ENCODE results near the gene GPR35. TPM values are rescaled to one million over a fixed set of nuclear protein-coding genes. Genes with fewer than 3 reads are reported as not detected.

Gene GPR35
- total and polyA plus RNA-seq, 2 of the 13 experiments (the other 11 are each of a cell fraction or from before 2014, with no cell fraction given) = 27.1 to 44.2 TPM

DNA sequence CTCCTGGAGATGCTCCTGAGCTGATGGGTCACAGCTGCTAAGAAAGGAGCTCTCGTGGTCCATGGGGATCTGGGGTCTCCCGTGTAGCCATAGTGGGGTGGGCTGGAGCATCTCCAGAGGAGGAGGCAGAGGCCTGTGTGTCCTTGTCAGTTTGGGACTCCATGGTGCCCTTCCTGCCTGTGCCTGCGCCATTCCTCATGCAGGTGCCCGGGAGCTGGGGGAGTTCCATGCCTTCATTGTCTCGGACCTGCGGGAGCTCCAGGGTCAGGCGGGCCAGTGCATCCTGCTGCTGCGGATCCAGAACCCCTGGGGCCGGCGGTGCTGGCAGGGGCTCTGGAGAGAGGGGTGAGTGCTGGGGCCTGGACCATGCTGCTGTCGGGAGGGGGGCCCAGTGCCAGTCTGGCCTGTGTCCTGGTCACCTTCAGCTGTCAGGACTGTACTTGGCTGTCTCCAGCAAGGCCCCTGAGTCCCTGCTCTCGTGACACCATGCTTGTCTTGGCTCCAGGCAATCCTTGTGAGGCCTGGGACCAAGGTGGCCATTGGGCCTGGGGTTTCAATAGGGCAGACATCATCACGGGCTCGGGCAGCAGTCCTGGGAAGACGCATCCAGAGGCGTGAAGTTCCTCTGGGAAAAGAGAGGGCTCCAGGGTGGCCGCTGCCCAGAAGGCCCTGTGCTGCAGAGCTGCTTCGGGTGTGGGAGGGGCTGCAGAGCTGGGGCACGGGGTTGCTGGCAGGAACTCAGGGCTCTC lies 31.4 kb upstream of the GPR35 start:
- ChIA-PET POLR2A (interaction anchor here (0.7 to 1.1 kb wide), 2 partner anchors 10 to 12 kb away, joined by 3 to 4 read pairs; no protein-coding TSS in a partner anchor), CTCF (ENCODE audit: low intra/inter-chr PET ratio, low total read pairs) (no interaction called here)
- no peak overlapping the region for H2AFZ ChIP-seq (ENCODE audit: low read length)
- no peak overlapping the region for H3K27ac ChIP-seq (ENCODE audit: extremely low read length, insufficient read depth, low read length)
- H3K4me3 ChIP-seq (replicated peaks in 1 of 3; ENCODE audit: insufficient read depth in 1 of 3, low read depth in 2 of 3, low read length in 3 of 3) = no peak overlapping the region
- ATAC-seq = no peak
- no peak for FAIRE-seq
- intact Hi-C loops (cut with micrococcal nuclease; ENCODE audit: unreplicated experiment) = no loop called here
- H3K27me3 ChIP-seq (ENCODE audit: control insufficient read depth in 1 of 2, insufficient read depth in 2 of 2, low read length in 2 of 2) = no peaks in the 10 kb centered on the region
- H3K9me3 ChIP-seq (ENCODE audit: low read length) = no peaks in the 10 kb centered on the region
- no peak overlapping the region for H3K4me2 ChIP-seq (ENCODE audit: low read depth, low read length)
- no TSS peak for BruUV-seq (replicated peaks)
- H3K79me2 ChIP-seq (ENCODE audit: insufficient read depth, low read length) = peaks cover 13% of the 10 kb centered on the region
- DNase-seq (ENCODE audit: low spot score) = no peak
- 98% methylated on average over 10 of the region's 19 CpGs for WGBS (ENCODE audit: low lambda C conversion rate)
- H3K9ac ChIP-seq (ENCODE audit: insufficient read depth, low read depth, low read length) = no peak overlapping the region
- peaks cover 36% of the 10 kb centered on the region for H3K4me1 ChIP-seq (ENCODE audit: insufficient read depth, low read length)
- no peaks in the 10 kb centered on the region for H4K20me1 ChIP-seq (ENCODE audit: insufficient read depth, low read length)
- peaks cover 25 to 45% of the 10 kb centered on the region in 2 experiments for H3K36me3 ChIP-seq (replicated peaks in 1 of 2; ENCODE audit: control insufficient read depth in 1 of 2, insufficient read depth in 2 of 2, low read length in 2 of 2)
- TF ChIP-seq MYC (CRISPR knock-in tag; IDR thresholded peaks at IDR 0.05; ENCODE audit: borderline replicate concordance) = 0 out of 2 replicates have a peak, but pooled peaks have one; percentile 20
- TF ChIP-seq NFKB2 (CRISPR knock-in tag; IDR thresholded peaks at IDR 0.05; ENCODE audit: borderline replicate concordance) = peak; percentile 33; the same call in 1 of the 2 replicates
- TF ChIP-seq AGO2 (optimal IDR thresholded peaks at IDR 0.05; ENCODE audit: low read depth, low read length) = peak; percentile 10
- TF ChIP-seq ONECUT2 (CRISPR knock-in tag; IDR thresholded peaks at IDR 0.05) = no peak
- in situ Hi-C loops (cut with HindIII; ENCODE audit: extremely low pct_ligation_motif_present, low pct_unique_long_range_greater_than_20kb) = no loop called here

DNA sequence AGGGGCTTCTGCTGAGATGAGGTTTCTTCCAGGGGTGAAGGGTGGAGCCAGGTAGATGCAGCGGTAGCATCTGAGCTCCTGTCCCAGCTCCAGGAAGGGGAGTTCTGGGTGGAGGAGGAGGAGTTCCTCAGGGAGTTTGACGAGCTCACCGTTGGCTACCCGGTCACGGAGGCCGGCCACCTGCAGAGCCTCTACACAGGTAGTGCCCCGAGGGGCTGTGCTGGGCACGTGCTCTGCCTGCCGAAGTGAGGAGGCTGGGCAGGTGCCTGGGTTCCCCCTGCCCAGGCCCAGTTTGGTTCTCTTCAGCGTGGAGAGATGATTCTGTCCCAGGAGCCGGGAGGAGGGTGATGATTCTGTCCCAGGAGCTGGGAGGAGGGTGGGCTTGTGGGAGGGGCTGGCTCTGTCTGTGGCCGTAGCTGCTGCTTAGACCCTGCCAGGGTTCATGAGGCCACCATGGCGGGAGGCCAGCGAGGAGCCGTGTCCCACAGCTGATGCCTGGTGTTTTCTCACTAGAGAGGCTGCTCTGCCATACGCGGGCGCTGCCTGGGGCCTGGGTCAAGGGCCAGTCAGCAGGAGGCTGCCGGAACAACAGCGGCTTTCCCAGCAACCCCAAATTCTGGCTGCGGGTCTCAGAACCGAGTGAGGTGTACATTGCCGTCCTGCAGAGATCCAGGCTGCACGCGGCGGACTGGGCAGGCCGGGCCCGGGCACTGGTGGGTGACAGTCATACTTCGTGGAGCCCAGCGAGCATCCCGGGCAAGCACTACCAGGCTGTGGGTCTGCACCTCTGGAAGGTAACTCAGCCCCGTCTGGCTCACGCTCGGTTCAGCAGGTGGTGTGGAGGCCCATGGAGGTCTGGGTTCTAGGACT lies 30.5 kb upstream of the GPR35 start:
- Histone ChIP-seq H3K79me2 (ENCODE audit: insufficient read depth, low read length) (peaks cover 9% of the 10 kb centered on the region), H3K9me3 (ENCODE audit: low read length) (no peaks in the 10 kb centered on the region), H3K4me2 (ENCODE audit: low read depth, low read length) (no peak overlapping the region), H2AFZ (ENCODE audit: low read length) (no peak overlapping the region), H3K27me3 (ENCODE audit: control insufficient read depth in 1 of 2, insufficient read depth in 2 of 2, low read length in 2 of 2) (no peaks in the 10 kb centered on the region), H4K20me1 (ENCODE audit: insufficient read depth, low read length) (no peaks in the 10 kb centered on the region), H3K4me3 (replicated peaks in 1 of 3; ENCODE audit: insufficient read depth in 1 of 3, low read depth in 2 of 3, low read length in 3 of 3) (no peak overlapping the region), H3K36me3 (replicated peaks in 1 of 2; ENCODE audit: control insufficient read depth in 1 of 2, insufficient read depth in 2 of 2, low read length in 2 of 2) (peaks cover 21 to 37% of the 10 kb centered on the region in 2 experiments), H3K4me1 (ENCODE audit: insufficient read depth, low read length) (peaks cover 32% of the 10 kb centered on the region), H3K27ac (ENCODE audit: extremely low read length, insufficient read depth, low read length) (peak overlapping the region; percentile 94), H3K9ac (ENCODE audit: insufficient read depth, low read depth, low read length) (no peak overlapping the region)
- no peak for FAIRE-seq
- BruUV-seq (replicated peaks) = no TSS peak
- DNase-seq (ENCODE audit: low spot score) = no peak
- ChIA-PET CTCF (ENCODE audit: low intra/inter-chr PET ratio, low total read pairs) (no interaction called here), POLR2A (interaction anchor here (0.7 to 1.1 kb wide), 2 partner anchors 10 to 11 kb away, joined by 3 to 4 read pairs; no protein-coding TSS in a partner anchor)
- no peak for ATAC-seq
- WGBS (ENCODE audit: low lambda C conversion rate) = 95% methylated on average over 24 of the region's 34 CpGs
- in situ Hi-C loops (cut with HindIII; ENCODE audit: extremely low pct_ligation_motif_present, low pct_unique_long_range_greater_than_20kb) = no loop called here
- intact Hi-C loops (cut with micrococcal nuclease; ENCODE audit: unreplicated experiment) = loop anchor here (1.0 kb wide), 1 partner anchor 44 kb away; no protein-coding TSS in a partner anchor
- TF ChIP-seq ZNF709 (CRISPR knock-in tag; IDR thresholded peaks at IDR 0.05) (no peak), ZNF777 (CRISPR knock-in tag; IDR thresholded peaks at IDR 0.05) (no peak), MBNL3 (CRISPR knock-in tag; conservative IDR thresholded peaks at IDR 0.05) (no peak), TOPORS (CRISPR knock-in tag; IDR thresholded peaks at IDR 0.05) (no peak), ARHGAP35 (CRISPR knock-in tag; IDR thresholded peaks at IDR 0.05; ENCODE audit: borderline replicate concordance) (no peak)
- TF ChIP-seq, protein P1, sequence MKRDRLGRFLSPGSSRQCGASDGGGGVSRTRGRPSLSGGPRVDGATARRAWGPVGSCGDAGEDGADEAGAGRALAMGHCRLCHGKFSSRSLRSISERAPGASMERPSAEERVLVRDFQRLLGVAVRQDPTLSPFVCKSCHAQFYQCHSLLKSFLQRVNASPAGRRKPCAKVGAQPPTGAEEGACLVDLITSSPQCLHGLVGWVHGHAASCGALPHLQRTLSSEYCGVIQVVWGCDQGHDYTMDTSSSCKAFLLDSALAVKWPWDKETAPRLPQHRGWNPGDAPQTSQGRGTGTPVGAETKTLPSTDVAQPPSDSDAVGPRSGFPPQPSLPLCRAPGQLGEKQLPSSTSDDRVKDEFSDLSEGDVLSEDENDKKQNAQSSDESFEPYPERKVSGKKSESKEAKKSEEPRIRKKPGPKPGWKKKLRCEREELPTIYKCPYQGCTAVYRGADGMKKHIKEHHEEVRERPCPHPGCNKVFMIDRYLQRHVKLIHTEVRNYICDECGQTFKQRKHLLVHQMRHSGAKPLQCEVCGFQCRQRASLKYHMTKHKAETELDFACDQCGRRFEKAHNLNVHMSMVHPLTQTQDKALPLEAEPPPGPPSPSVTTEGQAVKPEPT (CRISPR knock-in tag; IDR thresholded peaks at IDR 0.05; ENCODE audit: low read depth) = no peak
- TF ChIP-seq, protein P2, sequence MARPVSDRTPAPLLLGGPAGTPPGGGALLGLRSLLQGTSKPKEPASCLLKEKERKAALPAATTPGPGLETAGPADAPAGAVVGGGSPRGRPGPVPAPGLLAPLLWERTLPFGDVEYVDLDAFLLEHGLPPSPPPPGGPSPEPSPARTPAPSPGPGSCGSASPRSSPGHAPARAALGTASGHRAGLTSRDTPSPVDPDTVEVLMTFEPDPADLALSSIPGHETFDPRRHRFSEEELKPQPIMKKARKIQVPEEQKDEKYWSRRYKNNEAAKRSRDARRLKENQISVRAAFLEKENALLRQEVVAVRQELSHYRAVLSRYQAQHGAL (CRISPR knock-in tag; IDR thresholded peaks at IDR 0.05; ENCODE audit: not compliant biosample characterization) = no peak
- TF ChIP-seq, protein P3, sequence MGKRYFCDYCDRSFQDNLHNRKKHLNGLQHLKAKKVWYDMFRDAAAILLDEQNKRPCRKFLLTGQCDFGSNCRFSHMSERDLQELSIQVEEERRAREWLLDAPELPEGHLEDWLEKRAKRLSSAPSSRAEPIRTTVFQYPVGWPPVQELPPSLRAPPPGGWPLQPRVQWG (CRISPR knock-in tag; IDR thresholded peaks at IDR 0.05; ENCODE audit: borderline replicate concordance, low read depth) = no peak
